ENCODE data around the gene PPP1R12C. TPM values are rescaled to one million over a fixed set of nuclear protein-coding genes. Genes with fewer than 3 reads are reported as not detected.

Gene PPP1R12C
- total RNA-seq, 1 experiment from 2014 or later, result 79.9 TPM

DNA sequence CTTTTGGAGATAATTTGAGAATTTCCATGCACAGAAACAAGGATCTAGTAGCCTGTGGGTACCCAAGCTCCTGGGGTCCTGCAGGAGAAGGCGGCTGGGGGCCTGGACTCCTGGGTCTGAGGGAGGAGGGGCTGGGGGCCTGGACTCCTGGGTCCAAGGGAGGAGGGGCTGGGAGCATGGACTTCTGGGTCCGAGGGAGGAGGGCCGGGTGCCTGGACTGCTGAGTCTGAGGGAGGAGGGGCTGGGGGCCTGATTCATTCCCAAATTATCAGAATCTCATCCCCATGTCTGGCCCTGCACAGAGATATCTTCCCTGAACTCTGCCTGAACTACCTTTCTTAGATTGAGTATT, 54.0 kb downstream of the PPP1R12C start:
- Histone ChIP-seq H3K79me2 (ENCODE audit: insufficient read depth, low read length) (no peaks in the 10 kb centered on the region; the same call in 1 of the 2 replicates), H3K23ac (ENCODE audit: insufficient read length, low read depth, low read length) (no peak overlapping the region), H4K91ac (ENCODE audit: insufficient read length, low read depth, low read length) (no peak overlapping the region), H2AK5ac (ENCODE audit: insufficient read length, low read length) (no peak overlapping the region), H3K9ac (ENCODE audit: extremely low read depth, insufficient read length, low read length) (no peak overlapping the region), H4K8ac (replicated peaks; ENCODE audit: insufficient read length, low read depth, low read length) (no peak overlapping the region), H2BK20ac (ENCODE audit: low read depth, low read length, poor library complexity, severe bottlenecking) (no peak overlapping the region), H3K27me3 (ENCODE audit: insufficient read depth, low read length) (peaks cover 19% of the 10 kb centered on the region), H3K79me1 (ENCODE audit: insufficient read depth, low read depth, low read length, poor library complexity, severe bottlenecking) (no peaks in the 10 kb centered on the region), H3K4ac (ENCODE audit: low read depth, low read length) (no peak overlapping the region), H3K18ac (ENCODE audit: insufficient read length, low read depth, low read length) (no peak overlapping the region), H2BK12ac (ENCODE audit: insufficient read length, low read depth, low read length) (peak overlapping the region; percentile 85), H2BK15ac (ENCODE audit: low read depth, low read length) (no peak overlapping the region), H3K27ac (ENCODE audit: insufficient read length, low read depth, low read length) (no peak overlapping the region), H2BK120ac (ENCODE audit: low read depth, low read length, poor library complexity, severe bottlenecking) (no peak overlapping the region), H4K5ac (ENCODE audit: insufficient read length, low read depth, low read length) (no peak overlapping the region), H3T11ph (ENCODE audit: low read length) (no peak overlapping the region), H3K23me2 (ENCODE audit: insufficient read length, low read depth, low read length, poor library complexity, severe bottlenecking) (peaks cover 3% of the 10 kb centered on the region), H3K9me3 (ENCODE audit: control insufficient read depth, low read depth, low read length) (no peaks in the 10 kb centered on the region), H2BK5ac (ENCODE audit: insufficient read length, low read length) (no peak overlapping the region), H4K20me1 (ENCODE audit: control insufficient read depth, insufficient read depth, insufficient read length) (no peaks in the 10 kb centered on the region), H2AFZ (ENCODE audit: low read length) (no peak overlapping the region), H3K4me1 (ENCODE audit: insufficient read depth, low read length) (no peaks in the 10 kb centered on the region), H3K56ac (ENCODE audit: insufficient read length, low read depth, low read length) (no peak overlapping the region), H3K4me2 (ENCODE audit: insufficient read depth, insufficient read length, low read length) (no peak overlapping the region), H3K14ac (ENCODE audit: insufficient read depth, low read length) (no peak overlapping the region)
- Mint-ChIP-seq H3K27ac (no peak overlapping the region), H3K4me3 (peak overlapping the region; percentile 21 to 97; a peak in 2 of 5 replicates), H3K27me3 (ENCODE audit: low read depth) (peaks cover 52% of the 10 kb centered on the region), H3K4me1 (peaks cover 5 to 6% of the 10 kb centered on the region in 2 experiments), H3K36me3 (ENCODE audit: insufficient read depth in 1 of 3, low read depth in 3 of 3) (peaks cover 9 to 12% (median 9%) of the 10 kb centered on the region in 3 experiments), H3K9me3 (peaks cover 0 to 2% of the 10 kb centered on the region in 2 experiments; a peak in 1 of 5 replicates)
- TF ChIP-seq CTCF (conservative IDR thresholded peaks at IDR 0.05), result no peak
- no CpG with 5 or more reads among the region's 3 CpGs for WGBS (ENCODE audit: extremely low coverage, insufficient read length, low lambda C conversion rate)
- no peak for DNase-seq

All from H9 (cell line).